Right atrium auricular region (tissue), 2 donors: ENCODE results near the gene NFATC2. TPM values are rescaled to one million over a fixed set of nuclear protein-coding genes. Genes with fewer than 3 reads are reported as not detected.

Experiments
- DNase-seq: peaks from one replicate; pipeline ENCODE4 v3.0.0-alpha.2; 2019; ENCODE audit warnings: low spot score
- H3K27ac ChIP-seq, 2 donors: fragments of 200-600 bp; sonication (generic); 1 replicate in 1 of 2; 2 replicates in 1 of 2; pipeline ENCODE4 v1.5.1; 2016 to 2019
- H3K27me3 ChIP-seq, 2 donors: fragments of 200-600 bp; sonication (generic); one replicate each; pipeline versions ENCODE4 v1.5.1 to v1.6.0; 2017 to 2019
- H3K36me3 ChIP-seq: fragments of 200-600 bp; sonication (generic); one replicate; pipeline ENCODE4 v1.5.1; 2016
- H3K4me1 ChIP-seq, 2 donors: fragments of 200-600 bp; sonication (generic); one replicate each; pipeline versions ENCODE4 v1.5.1 to v1.6.0; 2017 to 2019
- H3K4me3 ChIP-seq, 2 donors: fragments of 200-600 bp; sonication (generic); 1 replicate in 1 of 2; 2 replicates in 1 of 2; pipeline ENCODE4 v1.5.1; 2017 to 2019; ENCODE audit warnings: mild to moderate bottlenecking in 1 of 2, moderate library complexity in 1 of 2
- H3K9me3 ChIP-seq, 2 donors: fragments of 200-600 bp; sonication (generic); one replicate each; pipeline ENCODE4 v1.5.1; 2019
- CTCF ChIP-seq, 2 donors: fragments of 200-600 bp; sonication (generic); IDR thresholded peaks; one replicate each; pipeline ENCODE4 v1.5.1; 2019; ENCODE audit warnings: antibody characterized with exemption in 2 of 2
- total RNA-seq, 2 donors: library from RNA; depleted of rRNA; stranded (reverse); fragments of >200 nt; gene quantifications; one replicate each; pipeline ENCODE4 v1.1.0, GENCODE V29; 2016

NFATC2 gene
- total RNA-seq, 2 donors from 2014 or later, result 8.6 to 12.5 TPM

- DNase-seq, result peak; percentile 93
- TF ChIP-seq CTCF (IDR thresholded peaks at IDR 0.05), result no peak
Measured at GRCh38 chr20:51366155-51366886, 176.2 kb downstream of the NFATC2 start.

GRCh38 chr20:51365670-51366069 is 176.8 kb downstream of the NFATC2 start:
- TF ChIP-seq CTCF (IDR thresholded peaks at IDR 0.05), result no peak
- Histone ChIP-seq H3K4me1 (peaks cover 0 to 7% of the 10 kb centered on the region in 2 donors), H3K27me3 (no peaks in the 10 kb centered on the region), H3K27ac (peak overlapping the region; percentile 67 to 78), H3K9me3 (peaks cover 0 to 16% of the 10 kb centered on the region in 2 donors), H3K4me3 (no peak overlapping the region), H3K36me3 (no peaks in the 10 kb centered on the region)
- no peak for DNase-seq

More at GRCh38 chr20:51366155-51366886, 176.2 kb downstream of the NFATC2 start:
- no peaks in the 10 kb centered on the region for H3K36me3 ChIP-seq
- peak overlapping the region; percentile 67 to 78 for H3K27ac ChIP-seq
- no peaks in the 10 kb centered on the region for H3K27me3 ChIP-seq
- H3K4me1 ChIP-seq, result peaks cover 0 to 7% of the 10 kb centered on the region in 2 donors
- no peak overlapping the region for H3K4me3 ChIP-seq
- peaks cover 0 to 16% of the 10 kb centered on the region in 2 donors for H3K9me3 ChIP-seq

DNA sequence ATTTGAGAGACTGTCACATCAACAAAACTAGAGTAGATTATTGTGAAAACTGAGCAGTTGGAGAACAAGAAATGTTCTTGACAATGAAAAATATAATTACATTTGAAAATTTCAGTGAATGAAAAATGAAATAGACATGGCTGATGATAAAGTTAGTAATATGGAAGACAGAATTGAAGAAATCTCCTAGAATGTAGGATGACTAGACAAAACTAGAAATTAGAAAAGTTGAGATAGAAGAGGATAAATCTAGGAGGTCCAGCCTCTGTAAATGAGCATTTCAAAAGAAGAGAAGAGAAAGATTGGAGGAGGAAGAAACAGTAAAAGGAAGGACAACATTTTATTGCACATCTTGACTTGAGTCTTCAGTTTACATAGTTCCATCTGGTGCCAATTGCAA is 178.7 kb downstream of the NFATC2 start:
- TF ChIP-seq CTCF (IDR thresholded peaks at IDR 0.05), result no peak
- H3K36me3 ChIP-seq, result no peaks in the 10 kb centered on the region
- H3K27me3 ChIP-seq, result no peaks in the 10 kb centered on the region
- peaks cover 0 to 16% of the 10 kb centered on the region in 2 donors for H3K9me3 ChIP-seq
- no peak overlapping the region for H3K27ac ChIP-seq
- no peak overlapping the region for H3K4me3 ChIP-seq
- H3K4me1 ChIP-seq, result peaks cover 0 to 7% of the 10 kb centered on the region in 2 donors
- no peak for DNase-seq

- H3K36me3 ChIP-seq, result no peaks in the 10 kb centered on the region
- no peak for TF ChIP-seq CTCF (IDR thresholded peaks at IDR 0.05)
Measured at GRCh38 chr20:51363378-51363777, 179.1 kb downstream of the NFATC2 start.

GRCh38 chr20:51362254-51362653 is 180.3 kb downstream of the NFATC2 start:
- no peak for DNase-seq
- Histone ChIP-seq H3K4me3 (no peak overlapping the region), H3K9me3 (peaks cover 0 to 16% of the 10 kb centered on the region in 2 donors), H3K27me3 (no peaks in the 10 kb centered on the region), H3K36me3 (no peaks in the 10 kb centered on the region), H3K27ac (no peak overlapping the region), H3K4me1 (peaks cover 0 to 7% of the 10 kb centered on the region in 2 donors)
- TF ChIP-seq CTCF (IDR thresholded peaks at IDR 0.05), result no peak

More at GRCh38 chr20:51363378-51363777, 179.1 kb downstream of the NFATC2 start:
- H3K4me3 ChIP-seq, result no peak overlapping the region
- no peaks in the 10 kb centered on the region for H3K27me3 ChIP-seq
- H3K27ac ChIP-seq, result no peak overlapping the region
- DNase-seq, result no peak
- peaks cover 0 to 16% of the 10 kb centered on the region in 2 donors for H3K9me3 ChIP-seq
- H3K4me1 ChIP-seq, result peaks cover 0 to 7% of the 10 kb centered on the region in 2 donors
